ENCODE results near the gene GPR137C. TPM values are rescaled to one million over a fixed set of nuclear protein-coding genes. Genes with fewer than 3 reads are reported as not detected.

Gene GPR137C
- total RNA-seq, 1 experiment from 2014 or later: 4.3 TPM

GRCh38 chr14:52641745-52642144 is 89.1 kb downstream of the GPR137C start:
- Histone ChIP-seq H3K4me1 (ENCODE audit: insufficient read depth, low read length) (no peaks in the 10 kb centered on the region), H3K23me2 (ENCODE audit: insufficient read length, low read depth, low read length, poor library complexity, severe bottlenecking) (no peaks in the 10 kb centered on the region), H3K18ac (ENCODE audit: insufficient read length, low read depth, low read length) (no peak overlapping the region), H3K4me2 (ENCODE audit: insufficient read depth, insufficient read length, low read length) (no peak overlapping the region), H4K91ac (ENCODE audit: insufficient read length, low read depth, low read length) (no peak overlapping the region), H2AFZ (ENCODE audit: low read length) (no peak overlapping the region), H2BK15ac (ENCODE audit: low read depth, low read length) (no peak overlapping the region), H3K56ac (ENCODE audit: insufficient read length, low read depth, low read length) (no peak overlapping the region), H3T11ph (ENCODE audit: low read length) (no peak overlapping the region), H3K27me3 (ENCODE audit: insufficient read depth, low read length) (no peaks in the 10 kb centered on the region), H3K27ac (ENCODE audit: insufficient read length, low read depth, low read length) (no peak overlapping the region), H2BK120ac (ENCODE audit: low read depth, low read length, poor library complexity, severe bottlenecking) (no peak overlapping the region), H3K9ac (ENCODE audit: extremely low read depth, insufficient read length, low read length) (no peak overlapping the region), H3K4ac (ENCODE audit: low read depth, low read length) (no peak overlapping the region), H3K9me3 (ENCODE audit: control insufficient read depth, low read depth, low read length) (no peaks in the 10 kb centered on the region), H2BK12ac (ENCODE audit: insufficient read length, low read depth, low read length) (no peak overlapping the region), H3K79me2 (ENCODE audit: insufficient read depth, low read length) (no peaks in the 10 kb centered on the region), H3K23ac (ENCODE audit: insufficient read length, low read depth, low read length) (no peak overlapping the region), H4K5ac (ENCODE audit: insufficient read length, low read depth, low read length) (no peak overlapping the region), H4K20me1 (ENCODE audit: control insufficient read depth, insufficient read depth, insufficient read length) (no peaks in the 10 kb centered on the region), H2BK20ac (ENCODE audit: low read depth, low read length, poor library complexity, severe bottlenecking) (no peak overlapping the region), H3K79me1 (ENCODE audit: insufficient read depth, low read depth, low read length, poor library complexity, severe bottlenecking) (no peaks in the 10 kb centered on the region), H3K14ac (ENCODE audit: insufficient read depth, low read length) (no peak overlapping the region), H2AK5ac (ENCODE audit: insufficient read length, low read length) (no peak overlapping the region), H2BK5ac (ENCODE audit: insufficient read length, low read length) (no peak overlapping the region), H4K8ac (replicated peaks; ENCODE audit: insufficient read length, low read depth, low read length) (no peak overlapping the region)
- no CpG with 5 or more reads among the region's 1 CpG for WGBS (ENCODE audit: extremely low coverage, insufficient read length, low lambda C conversion rate)
- H3K36me3 Mint-ChIP-seq (ENCODE audit: insufficient read depth in 1 of 3, low read depth in 3 of 3): peaks cover 20 to 30% (median 26%) of the 10 kb centered on the region in 3 experiments
- H3K4me3 Mint-ChIP-seq: no peak overlapping the region
- no peak overlapping the region for H3K27ac Mint-ChIP-seq
- no peak for DNase-seq
- peaks cover 3% of the 10 kb centered on the region in 2 experiments; a peak in 4 of 5 replicates for H3K9me3 Mint-ChIP-seq
- no peaks in the 10 kb centered on the region for H3K27me3 Mint-ChIP-seq (ENCODE audit: low read depth)
- TF ChIP-seq, protein P1, sequence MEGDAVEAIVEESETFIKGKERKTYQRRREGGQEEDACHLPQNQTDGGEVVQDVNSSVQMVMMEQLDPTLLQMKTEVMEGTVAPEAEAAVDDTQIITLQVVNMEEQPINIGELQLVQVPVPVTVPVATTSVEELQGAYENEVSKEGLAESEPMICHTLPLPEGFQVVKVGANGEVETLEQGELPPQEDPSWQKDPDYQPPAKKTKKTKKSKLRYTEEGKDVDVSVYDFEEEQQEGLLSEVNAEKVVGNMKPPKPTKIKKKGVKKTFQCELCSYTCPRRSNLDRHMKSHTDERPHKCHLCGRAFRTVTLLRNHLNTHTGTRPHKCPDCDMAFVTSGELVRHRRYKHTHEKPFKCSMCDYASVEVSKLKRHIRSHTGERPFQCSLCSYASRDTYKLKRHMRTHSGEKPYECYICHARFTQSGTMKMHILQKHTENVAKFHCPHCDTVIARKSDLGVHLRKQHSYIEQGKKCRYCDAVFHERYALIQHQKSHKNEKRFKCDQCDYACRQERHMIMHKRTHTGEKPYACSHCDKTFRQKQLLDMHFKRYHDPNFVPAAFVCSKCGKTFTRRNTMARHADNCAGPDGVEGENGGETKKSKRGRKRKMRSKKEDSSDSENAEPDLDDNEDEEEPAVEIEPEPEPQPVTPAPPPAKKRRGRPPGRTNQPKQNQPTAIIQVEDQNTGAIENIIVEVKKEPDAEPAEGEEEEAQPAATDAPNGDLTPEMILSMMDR (conservative IDR thresholded peaks at IDR 0.05): no peak
- H3K4me1 Mint-ChIP-seq: no peaks in the 10 kb centered on the region

Data from H9 (cell line).